ENCODE data around the gene EIF3A. TPM values are rescaled to one million over a fixed set of nuclear protein-coding genes. Genes with fewer than 3 reads are reported as not detected.

EIF3A gene
- total RNA-seq, 4 donors from 2014 or later: 119 to 228 (median 158) TPM

- no peak for DNase-seq (ENCODE audit: low spot score)
- TF ChIP-seq, protein P1, sequence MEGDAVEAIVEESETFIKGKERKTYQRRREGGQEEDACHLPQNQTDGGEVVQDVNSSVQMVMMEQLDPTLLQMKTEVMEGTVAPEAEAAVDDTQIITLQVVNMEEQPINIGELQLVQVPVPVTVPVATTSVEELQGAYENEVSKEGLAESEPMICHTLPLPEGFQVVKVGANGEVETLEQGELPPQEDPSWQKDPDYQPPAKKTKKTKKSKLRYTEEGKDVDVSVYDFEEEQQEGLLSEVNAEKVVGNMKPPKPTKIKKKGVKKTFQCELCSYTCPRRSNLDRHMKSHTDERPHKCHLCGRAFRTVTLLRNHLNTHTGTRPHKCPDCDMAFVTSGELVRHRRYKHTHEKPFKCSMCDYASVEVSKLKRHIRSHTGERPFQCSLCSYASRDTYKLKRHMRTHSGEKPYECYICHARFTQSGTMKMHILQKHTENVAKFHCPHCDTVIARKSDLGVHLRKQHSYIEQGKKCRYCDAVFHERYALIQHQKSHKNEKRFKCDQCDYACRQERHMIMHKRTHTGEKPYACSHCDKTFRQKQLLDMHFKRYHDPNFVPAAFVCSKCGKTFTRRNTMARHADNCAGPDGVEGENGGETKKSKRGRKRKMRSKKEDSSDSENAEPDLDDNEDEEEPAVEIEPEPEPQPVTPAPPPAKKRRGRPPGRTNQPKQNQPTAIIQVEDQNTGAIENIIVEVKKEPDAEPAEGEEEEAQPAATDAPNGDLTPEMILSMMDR (IDR thresholded peaks at IDR 0.05): no peak
- ATAC-seq (ENCODE audit: low FRiP score): no peak
Observed at GRCh38 chr10:119003572-119004289, 76.9 kb downstream of the EIF3A start.

GRCh38 chr10:119001717-119002500 lies 78.7 kb downstream of the EIF3A start:
- no peak for DNase-seq (ENCODE audit: low spot score)
- ATAC-seq (ENCODE audit: low FRiP score): no peak
- TF ChIP-seq, protein P1 (IDR thresholded peaks at IDR 0.05): no peak

DNA sequence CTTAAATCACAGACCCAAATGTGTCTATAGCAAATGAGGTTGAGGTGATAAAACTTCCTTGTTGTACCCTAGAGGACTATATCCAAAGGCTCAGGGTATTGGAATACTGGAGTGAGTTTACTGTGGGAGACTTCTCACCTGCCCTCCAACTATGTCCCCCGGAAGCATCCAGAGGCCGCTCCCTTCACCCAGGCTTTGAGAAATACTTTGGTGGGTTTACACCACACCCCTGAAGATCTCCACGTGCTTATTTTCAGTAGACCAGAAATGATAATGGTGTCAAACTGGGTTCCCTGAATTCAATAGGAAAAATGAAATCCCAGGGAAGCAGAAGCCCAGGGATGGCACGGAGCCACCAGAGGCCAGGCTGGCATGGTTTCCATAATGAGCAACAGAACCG lies 82.4 kb downstream of the EIF3A start:
- DNase-seq (ENCODE audit: low spot score): no peak
- ATAC-seq (ENCODE audit: low FRiP score): no peak
- TF ChIP-seq, protein P1 (IDR thresholded peaks at IDR 0.05): no peak

- DNase-seq (ENCODE audit: low spot score) (no peak), ATAC-seq (ENCODE audit: low FRiP score) (no peak)
- TF ChIP-seq, protein P1 (IDR thresholded peaks at IDR 0.05): no peak
Observed at GRCh38 chr10:118997379-118997778, 83.2 kb downstream of the EIF3A start.

GRCh38 chr10:118995739-118996138 lies 84.9 kb downstream of the EIF3A start:
- DNase-seq (ENCODE audit: low spot score) (no peak), ATAC-seq (ENCODE audit: low FRiP score) (no peak)
- TF ChIP-seq, protein P1 (IDR thresholded peaks at IDR 0.05): no peak

- TF ChIP-seq, protein P1 (IDR thresholded peaks at IDR 0.05): no peak
- no peak for ATAC-seq (ENCODE audit: low FRiP score)
- no peak for DNase-seq (ENCODE audit: low spot score)
Observed at GRCh38 chr10:118994321-118994720, 86.3 kb downstream of the EIF3A start.
